ENCODE results near the gene XPC. TPM values are rescaled to one million over a fixed set of nuclear protein-coding genes. Genes with fewer than 3 reads are reported as not detected.

The XPC gene
- 27.0 to 34.3 TPM (median 31.7 TPM) in 5 replicates for total RNA-seq (2022; extraction: Qiagen RNA extraction; ENCODE audit: low read depth)

GRCh38 chr3:14178247-14179113 lies at the start of gene XPC, which contains the start of gene LSM3:
Gene XPC, minus strand, starts transcription at chr3:14178601. Its CDS starts 33 bp downstream, at chr3:14178568.
Gene LSM3, plus strand, starts transcription at chr3:14178817. Its CDS starts 44 bp downstream, at chr3:14178861.

GRCh38 chr3:14124615-14125192 lies 53.7 kb downstream of the XPC start, which contains the start of the genes CHCHD4 and TMEM43:
Gene CHCHD4, minus strand, starts transcription at chr3:14124870. Its CDS starts 194 bp downstream, at chr3:14124676.
Gene TMEM43, plus strand, starts transcription at chr3:14125052. Its CDS starts 142 bp downstream, at chr3:14125194.

Other genes with a start within 250 kb of the XPC start
- 37.1 to 41.0 TPM (median 39.4 TPM) in 5 replicates for gene CHCHD4, start 53.7 kb downstream of the XPC start, total RNA-seq (2022; extraction: Qiagen RNA extraction; ENCODE audit: low read depth)
- gene TMEM43, start 53.5 kb downstream of the XPC start, total RNA-seq (2022; extraction: Qiagen RNA extraction; ENCODE audit: low read depth) = 75.1 to 84.0 TPM (median 81.0 TPM) in 5 replicates
- 19.8 to 26.9 TPM (median 21.3 TPM) in 5 replicates for gene LSM3, start 216 bp upstream of the XPC start, total RNA-seq (2022; extraction: Qiagen RNA extraction; ENCODE audit: low read depth)
- gene SLC6A6, start 224.0 kb upstream of the XPC start, total RNA-seq (2022; extraction: Qiagen RNA extraction; ENCODE audit: low read depth) = 85.3 to 121 TPM (median 98.4 TPM) in 5 replicates